A549 (cell line): Measurements from ENCODE around the gene AP5S1. TPM values are rescaled to one million over a fixed set of nuclear protein-coding genes. Genes with fewer than 3 reads are reported as not detected.

ENCODE experiments used
- ATAC-seq, 2 experiments: fragments of 200-7000 bp in 1 of 2; fragments of >200 bp in 1 of 2; cut with Nextera tagmentation in 1 of 2; cut with Tn5 transposase in 1 of 2; 3 replicates each; pipeline versions ENCODE4 v1.8.0 to v1.9.1; 2018 to 2020; ENCODE audit warnings: mild to moderate bottlenecking in 1 of 2, moderate library complexity in 1 of 2
- CTCF ChIA-PET: fragments of 300-600 bp; sonication (Branson Sonifier 250); formaldehyde crosslinking; extraction: SDS; loops from one replicate; lab custom pipeline; 2021; ENCODE audit warnings: antibody characterized with exemption, inconsistent platforms; lab: Yijun Ruan, JAX
- POLR2A ChIA-PET: fragments of 350-600 bp; formaldehyde crosslinking; extraction: SDS; loops from one replicate; lab custom pipeline; 2021; ENCODE audit warnings: antibody characterized with exemption, inconsistent platforms; lab: Yijun Ruan, JAX
- DNase-seq, 2 experiments: peaks; one replicate each; pipeline versions ENCODE4 v3.0.0 to v3.0.0-alpha.2; 2011 to 2016; ENCODE audit warnings: low read depth in 1 of 2, low spot score in 1 of 2
- FAIRE-seq: peaks from 2 replicates; lab custom pipeline; 2011; peaks lifted over from hg19 to GRCh38; lab: Jason Lieb, UNC
- H3K27ac ChIP-seq, 2 experiments: fragments of >200 bp; sonication (Bioruptor Twin); formaldehyde crosslinking; 3 replicates each; pipeline ENCODE4 v1.5.1; 2016 to 2017
- H3K4me1 ChIP-seq: fragments of >200 bp; sonication (Bioruptor Twin); formaldehyde crosslinking; 3 replicates; pipeline ENCODE4 v1.6.1; 2016
- H3K4me2 ChIP-seq: fragments of >200 bp; sonication (Bioruptor Twin); formaldehyde crosslinking; 3 replicates; pipeline ENCODE4 v1.6.1; 2016
- H3K4me3 ChIP-seq: fragments of >200 bp; sonication (Bioruptor Twin); formaldehyde crosslinking; 3 replicates; pipeline ENCODE4 v1.5.1; 2016
- H3K9me3 ChIP-seq: fragments of >200 bp; sonication (Bioruptor Twin); formaldehyde crosslinking; 3 replicates; pipeline ENCODE4 v1.6.1; 2016
- BCL3 ChIP-seq: fragments of >200 bp; sonication (Bioruptor Twin); formaldehyde crosslinking; IDR thresholded peaks from 3 replicates; pipeline ENCODE4 v1.6.1; 2016
- BHLHE40 ChIP-seq: IDR thresholded peaks from 2 replicates; pipeline ENCODE4 v1.6.1; 2012; ENCODE audit warnings: low read depth, low read length, inconsistent platforms
- CEBPB ChIP-seq, 2 experiments: fragments of >200 bp in 1 of 2; sonication (Bioruptor Twin) in 1 of 2; formaldehyde crosslinking in 1 of 2; IDR thresholded peaks; 2 replicates each; pipeline ENCODE4 v1.6.1; 2012 to 2016
- CHD2 ChIP-seq: fragments of 150-350 bp; IDR thresholded peaks from 2 replicates; pipeline ENCODE4 v1.6.1; 2014; ENCODE audit warnings: low read length; ENCODE audit not compliant: partially characterized antibody
- CTCF ChIP-seq: fragments of >200 bp; sonication (Bioruptor Twin); formaldehyde crosslinking; IDR thresholded peaks from 3 replicates; pipeline ENCODE4 v1.5.1; 2016
- E2F6 ChIP-seq: IDR thresholded peaks from 2 replicates; pipeline ENCODE4 v1.6.1; 2012; ENCODE audit warnings: low read depth, borderline replicate concordance
- EHMT2 ChIP-seq: fragments of 200-600 bp; sonication (generic); IDR thresholded peaks from 2 replicates; pipeline ENCODE4 v1.6.1; 2016; ENCODE audit warnings: antibody characterized with exemption, low read depth, mild to moderate bottlenecking, moderate library complexity
- ELK1 ChIP-seq: fragments of 150-350 bp; IDR thresholded peaks from 2 replicates; pipeline ENCODE4 v1.6.1; 2014; ENCODE audit warnings: low read depth, mild to moderate bottlenecking, low read length
- FOSL2 ChIP-seq, 2 experiments: fragments of 450-650 bp in 1 of 2; fragments of >200 bp in 1 of 2; sonication (Bioruptor Twin) in 1 of 2; formaldehyde crosslinking; IDR thresholded peaks; 2 replicates each; pipeline versions ENCODE4 v1.5.0 to v1.6.1; 2016 to 2020; ENCODE audit warnings: mild to moderate bottlenecking in 1 of 2, moderate library complexity in 1 of 2
- HMGXB4 ChIP-seq: fragments of 250-450 bp; sonication (Bioruptor Pico); IDR thresholded peaks from 2 replicates; pipeline ENCODE4 v1.5.0; 2021; ENCODE audit warnings: mild to moderate bottlenecking, moderate library complexity, borderline replicate concordance
- HOXA7 ChIP-seq: fragments of 250-450 bp; sonication (Bioruptor Pico); IDR thresholded peaks from 2 replicates; pipeline ENCODE4 v1.5.0; 2020; ENCODE audit warnings: mild to moderate bottlenecking, moderate library complexity
- HOXB13 ChIP-seq: fragments of 250-450 bp; sonication (Bioruptor Pico); IDR thresholded peaks from 2 replicates; pipeline ENCODE4 v1.5.0; 2020; ENCODE audit warnings: low read depth, mild to moderate bottlenecking, moderate library complexity
- KDM1A ChIP-seq: fragments of 200-600 bp; sonication (generic); IDR thresholded peaks from 2 replicates; pipeline ENCODE4 v1.6.1; 2016; ENCODE audit warnings: low read depth, mild to moderate bottlenecking
- MAFK ChIP-seq: fragments of 450-650 bp; IDR thresholded peaks from 2 replicates; pipeline ENCODE4 v1.6.1; 2014; ENCODE audit not compliant: partially characterized antibody
- MAX ChIP-seq: IDR thresholded peaks from 2 replicates; pipeline ENCODE4 v1.6.1; 2012
- MAZ ChIP-seq: fragments of 150-350 bp; IDR thresholded peaks from 2 replicates; pipeline ENCODE4 v1.6.1; 2014; ENCODE audit warnings: antibody characterized with exemption, low read depth, low read length, borderline replicate concordance
- PHF8 ChIP-seq: fragments of 200-600 bp; sonication (generic); IDR thresholded peaks from 2 replicates; pipeline ENCODE4 v1.6.1; 2016; ENCODE audit warnings: low read depth, mild to moderate bottlenecking, antibody characterized with exemption, moderate library complexity, borderline replicate concordance
- POLR2A ChIP-seq: IDR thresholded peaks from 2 replicates; pipeline ENCODE4 v1.6.1; 2012; ENCODE audit warnings: mild to moderate bottlenecking, low read length
- RFX5 ChIP-seq: fragments of 450-650 bp; IDR thresholded peaks from 2 replicates; pipeline ENCODE4 v1.7.1; 2014; ENCODE audit warnings: antibody characterized with exemption, mild to moderate bottlenecking, moderate library complexity
- SMC3 ChIP-seq: fragments of >200 bp; sonication (Bioruptor Twin); formaldehyde crosslinking; IDR thresholded peaks from 3 replicates; pipeline ENCODE4 v1.6.1; 2018; ENCODE audit warnings: inconsistent platforms
- TP53 ChIP-seq: fragments of 250-450 bp; sonication (Bioruptor Pico); IDR thresholded peaks from 2 replicates; pipeline ENCODE4 v1.5.0; 2021; ENCODE audit warnings: mild to moderate bottlenecking, moderate library complexity
- USF2 ChIP-seq: fragments of 450-650 bp; IDR thresholded peaks from 2 replicates; pipeline ENCODE4 v1.6.1; 2014; ENCODE audit warnings: antibody characterized with exemption
- ZNF302 ChIP-seq: fragments of 250-450 bp; sonication (Bioruptor Pico); IDR thresholded peaks from 2 replicates; pipeline ENCODE4 v1.9.0; 2021; ENCODE audit warnings: inconsistent platforms, mild to moderate bottlenecking, moderate library complexity
- WGBS: methylation state at CpG from one replicate; pipeline ENCODE4 v1.1.6; 2017; ENCODE audit errors: missing lambda C conversion rate; 5-methylcytosine and 5-hydroxymethylcytosine counted together
- polyA plus RNA-seq, 4 experiments: library from polyadenylated mRNA; depleted of rRNA in 3 of 4; stranded (reverse); fragments of >200 nt; fragmentation: RNase III in 1 of 4; extraction: RNeasy Plus Mini Kit Qiagen cat#74134 plus additional on column Dnase treatment in 1 of 4; gene quantifications; 2 replicates in 3 of 4; 3 replicates in 1 of 4; pipeline ENCODE4 v1.2.3, GENCODE V29; 2011 to 2017

AP5S1 gene
- polyA plus RNA-seq, 2 of the 4 experiments (the other 2 are of a cell fraction), result 10.2 to 19.9 TPM

- TF ChIP-seq MAZ (no peak), PHF8 (no peak), TP53 (no peak), MAX (no peak), EHMT2 (no peak), FOSL2 (IDR thresholded peaks at IDR 0.05) (no peak), FOSL2 (CRISPR knock-in tag; IDR thresholded peaks at IDR 0.05) (no peak), BHLHE40 (no peak)
- no peak overlapping the region for H3K4me2 ChIP-seq
- H3K27ac ChIP-seq, result peak overlapping the region; percentile 5 to 95; a peak in 4 of 6 replicates
- WGBS, result 74% methylated on average over 6 of the region's 6 CpGs
- ChIA-PET CTCF (no interaction called here), POLR2A (no interaction called here)
- H3K4me3 ChIP-seq, result no peak overlapping the region
- FAIRE-seq (no peak), ATAC-seq (no peak), DNase-seq (no peak)
- peaks cover 4% of the 10 kb centered on the region for H3K9me3 ChIP-seq
- H3K4me1 ChIP-seq, result peaks cover 86% of the 10 kb centered on the region
Measured at GRCh38 chr20:3803854-3804253, 16.5 kb upstream of the AP5S1 start.

- DNase-seq (no peak), FAIRE-seq (no peak), ATAC-seq (no peak)
- Histone ChIP-seq H3K4me3 (no peak overlapping the region), H3K4me2 (no peak overlapping the region), H3K9me3 (peaks cover 4% of the 10 kb centered on the region), H3K27ac (peak overlapping the region; percentile 95 to 99; a peak in 5 of 6 replicates)
- POLR2A ChIA-PET, result interaction anchor here (1.0 kb wide), 1 partner anchor 8 kb away, joined by 3 read pairs; the partner anchor contains the start of gene CDC25B
- WGBS, result 91% methylated on average over 11 of the region's 11 CpGs
- CTCF ChIA-PET, result interaction anchor here (2.0 kb wide), 1 partner anchor 51 kb away, joined by 8 read pairs; no protein-coding TSS in a partner anchor
- TF ChIP-seq CEBPB (IDR thresholded peaks at IDR 0.05) (peak in 1 of 2 experiments; percentile 55; a peak in 3 of 4 replicates), BCL3 (no peak), MAFK (no peak)
- TF ChIP-seq, all 56 proteins: peak for 1
- H3K4me1 ChIP-seq, result peaks cover 84% of the 10 kb centered on the region
Measured at GRCh38 chr20:3804254-3804751, 16.0 kb upstream of the AP5S1 start.

GRCh38 chr20:3804781-3805180 lies 15.6 kb upstream of the AP5S1 start:
- DNase-seq (no peak), ATAC-seq (no peak)
- CTCF ChIA-PET, result interaction anchor here (2.0 kb wide), 1 partner anchor 50 kb away, joined by 8 read pairs; no protein-coding TSS in a partner anchor
- 94% methylated on average over 11 of the region's 11 CpGs for WGBS
- peaks cover 82% of the 10 kb centered on the region for H3K4me1 ChIP-seq
- no peak for TF ChIP-seq MAX
- TF ChIP-seq USF2, result no peak
- no peak for TF ChIP-seq FOSL2 (IDR thresholded peaks at IDR 0.05)
- TF ChIP-seq FOSL2 (CRISPR knock-in tag; IDR thresholded peaks at IDR 0.05), result no peak
- TF ChIP-seq POLR2A, result no peak
- TF ChIP-seq CEBPB (IDR thresholded peaks at IDR 0.05), result no peak
- TF ChIP-seq HOXA7 (CRISPR knock-in tag), result no peak
- no peak for TF ChIP-seq KDM1A
- no peak for TF ChIP-seq HOXB13 (CRISPR knock-in tag)
- no peak for TF ChIP-seq E2F6
- no peak for TF ChIP-seq ZNF302 (CRISPR knock-in tag)
- TF ChIP-seq CTCF, result no peak
- no peak for TF ChIP-seq RFX5
- TF ChIP-seq ELK1, result no peak
- TF ChIP-seq CHD2, result no peak
- TF ChIP-seq MAZ, result no peak
- no peak for TF ChIP-seq SMC3
- no peak for TF ChIP-seq HMGXB4 (CRISPR knock-in tag)
- TF ChIP-seq, all 56 proteins: peak for 0
- Histone ChIP-seq H3K9me3 (peaks cover 4% of the 10 kb centered on the region), H3K4me2 (no peak overlapping the region), H3K4me3 (no peak overlapping the region), H3K27ac (peak overlapping the region; percentile 95 to 99)
- FAIRE-seq, result no peak
- POLR2A ChIA-PET, result interaction anchor here (1.0 kb wide), 1 partner anchor 9 kb away, joined by 3 read pairs; the partner anchor contains the start of gene CDC25B
